Measurements from ENCODE around the gene TIPRL. TPM values are rescaled to one million over a fixed set of nuclear protein-coding genes. Genes with fewer than 3 reads are reported as not detected.

Gene TIPRL
- total RNA-seq, 2 donors from 2014 or later, result 4.9 to 10.1 TPM

DNA sequence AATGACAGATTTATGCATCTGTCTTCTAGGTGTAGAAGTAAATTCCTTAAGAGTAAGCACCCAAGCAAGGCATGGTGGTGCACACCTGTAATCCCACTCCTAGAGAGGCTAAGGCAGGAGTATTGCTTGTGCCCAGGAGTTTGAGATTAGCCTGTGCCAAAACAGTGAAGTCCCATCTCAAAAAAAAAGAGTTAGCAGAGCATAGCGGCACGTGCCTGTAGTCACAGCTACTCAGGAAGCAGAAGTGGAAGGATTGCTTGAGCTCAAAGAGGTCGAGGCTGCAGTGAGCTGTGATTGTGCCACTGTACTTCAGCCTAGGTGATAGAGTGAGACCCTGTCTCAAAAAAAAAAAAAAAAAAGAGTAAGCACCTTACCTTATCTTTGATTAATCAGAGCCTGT lies 15.1 kb upstream of the TIPRL start:
- TF ChIP-seq POLR2A (IDR thresholded peaks at IDR 0.05), result no peak
- TF ChIP-seq, protein P1, sequence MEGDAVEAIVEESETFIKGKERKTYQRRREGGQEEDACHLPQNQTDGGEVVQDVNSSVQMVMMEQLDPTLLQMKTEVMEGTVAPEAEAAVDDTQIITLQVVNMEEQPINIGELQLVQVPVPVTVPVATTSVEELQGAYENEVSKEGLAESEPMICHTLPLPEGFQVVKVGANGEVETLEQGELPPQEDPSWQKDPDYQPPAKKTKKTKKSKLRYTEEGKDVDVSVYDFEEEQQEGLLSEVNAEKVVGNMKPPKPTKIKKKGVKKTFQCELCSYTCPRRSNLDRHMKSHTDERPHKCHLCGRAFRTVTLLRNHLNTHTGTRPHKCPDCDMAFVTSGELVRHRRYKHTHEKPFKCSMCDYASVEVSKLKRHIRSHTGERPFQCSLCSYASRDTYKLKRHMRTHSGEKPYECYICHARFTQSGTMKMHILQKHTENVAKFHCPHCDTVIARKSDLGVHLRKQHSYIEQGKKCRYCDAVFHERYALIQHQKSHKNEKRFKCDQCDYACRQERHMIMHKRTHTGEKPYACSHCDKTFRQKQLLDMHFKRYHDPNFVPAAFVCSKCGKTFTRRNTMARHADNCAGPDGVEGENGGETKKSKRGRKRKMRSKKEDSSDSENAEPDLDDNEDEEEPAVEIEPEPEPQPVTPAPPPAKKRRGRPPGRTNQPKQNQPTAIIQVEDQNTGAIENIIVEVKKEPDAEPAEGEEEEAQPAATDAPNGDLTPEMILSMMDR (IDR thresholded peaks at IDR 0.05), result no peak
- H3K4me1 ChIP-seq, result no peaks in the 10 kb centered on the region
- intact Hi-C loops (cut with DNase I), result no loop called here
- no peaks in the 10 kb centered on the region for H3K27me3 ChIP-seq
- 52 to 76% methylated on average over 3 of the region's 3 CpGs for WGBS, 2 donors
- no peak overlapping the region for H3K27ac ChIP-seq
- H3K36me3 ChIP-seq (replicated peaks in 1 of 2; ENCODE audit: insufficient read depth in 1 of 2, low read depth in 2 of 2), result no peaks in the 10 kb centered on the region
- no peak overlapping the region for H3K4me3 ChIP-seq
- no peak for ATAC-seq
- no peak for DNase-seq
- no peaks in the 10 kb centered on the region for H3K9me3 ChIP-seq

GRCh38 chr1:168164771-168165170 lies 14.0 kb upstream of the TIPRL start:
- no peaks in the 10 kb centered on the region for H3K9me3 ChIP-seq
- intact Hi-C loops (cut with DNase I), result no loop called here
- 76 to 87% methylated on average over 3 of the region's 3 CpGs for WGBS, 2 donors
- ATAC-seq (no peak), DNase-seq (no peak)
- TF ChIP-seq POLR2A (IDR thresholded peaks at IDR 0.05), result no peak
- TF ChIP-seq, protein P1 (IDR thresholded peaks at IDR 0.05), result no peak
- H3K27ac ChIP-seq, result no peak overlapping the region
- no peak overlapping the region for H3K4me3 ChIP-seq
- H3K36me3 ChIP-seq (replicated peaks in 1 of 2; ENCODE audit: insufficient read depth in 1 of 2, low read depth in 2 of 2), result no peaks in the 10 kb centered on the region
- H3K27me3 ChIP-seq, result no peaks in the 10 kb centered on the region
- no peaks in the 10 kb centered on the region for H3K4me1 ChIP-seq

GRCh38 chr1:168167806-168168205 lies 11.0 kb upstream of the TIPRL start:
- intact Hi-C loops (cut with DNase I), result no loop called here
- Histone ChIP-seq H3K27ac (no peak overlapping the region), H3K27me3 (no peaks in the 10 kb centered on the region), H3K9me3 (no peaks in the 10 kb centered on the region), H3K4me1 (no peaks in the 10 kb centered on the region), H3K4me3 (no peak overlapping the region), H3K36me3 (replicated peaks in 1 of 2; ENCODE audit: insufficient read depth in 1 of 2, low read depth in 2 of 2) (no peaks in the 10 kb centered on the region)
- no peak for DNase-seq
- no peak for ATAC-seq
- WGBS, 2 donors, result 62 to 67% methylated on average over 2 of the region's 2 CpGs
- TF ChIP-seq POLR2A (IDR thresholded peaks at IDR 0.05), result no peak
- TF ChIP-seq, protein P1 (IDR thresholded peaks at IDR 0.05), result no peak

GRCh38 chr1:168170564-168171508 lies 7.9 kb upstream of the TIPRL start:
- H3K27me3 ChIP-seq, result no peaks in the 10 kb centered on the region
- ATAC-seq (no peak), DNase-seq (no peak)
- H3K4me1 ChIP-seq, result no peaks in the 10 kb centered on the region
- no peaks in the 10 kb centered on the region for H3K9me3 ChIP-seq
- no peaks in the 10 kb centered on the region for H3K36me3 ChIP-seq (replicated peaks in 1 of 2; ENCODE audit: insufficient read depth in 1 of 2, low read depth in 2 of 2)
- no peak overlapping the region for H3K4me3 ChIP-seq
- no peak for TF ChIP-seq POLR2A (IDR thresholded peaks at IDR 0.05)
- TF ChIP-seq, protein P1 (IDR thresholded peaks at IDR 0.05), result no peak
- WGBS, 2 donors, result 80 to 90% methylated on average over 7 of the region's 7 CpGs
- intact Hi-C loops (cut with DNase I), result no loop called here
- no peak overlapping the region for H3K27ac ChIP-seq
